Loucy (cell line): ENCODE data around the gene LRRC45.

Experiments
- H2AFZ ChIP-seq: fragments of 200-600 bp; sonication (generic); 2 replicates; pipeline ENCODE4 v1.6.0; 2016; ENCODE audit warnings: antibody characterized with exemption, mild to moderate bottlenecking, low read length, moderate library complexity
- H3F3A ChIP-seq: fragments of 200-600 bp; 2 replicates; pipeline ENCODE4 v1.6.0; 2016; ENCODE audit warnings: antibody characterized with exemption, low read depth, mild to moderate bottlenecking
- H3K27me3 ChIP-seq: fragments of 200-600 bp; sonication (generic); 2 replicates; pipeline ENCODE4 v1.6.1; 2014; ENCODE audit warnings: low read length, mild to moderate bottlenecking; ENCODE audit not compliant: insufficient read depth, poor library complexity, severe bottlenecking
- H3K36me3 ChIP-seq: fragments of 200-600 bp; sonication (generic); 2 replicates; pipeline ENCODE4 v1.6.1; 2016; ENCODE audit warnings: low read length; ENCODE audit not compliant: insufficient read depth
- H3K4me1 ChIP-seq: fragments of 200-600 bp; sonication (generic); 2 replicates; pipeline ENCODE4 v1.5.1; 2014; ENCODE audit warnings: low read length, mild to moderate bottlenecking; ENCODE audit not compliant: insufficient read depth, poor library complexity, severe bottlenecking
- H3K4me2 ChIP-seq: fragments of 200-600 bp; sonication (generic); 2 replicates; pipeline ENCODE4 v1.6.0; 2014; ENCODE audit warnings: antibody characterized with exemption, low read length, low read depth, mild to moderate bottlenecking; ENCODE audit not compliant: poor library complexity, severe bottlenecking
- H3K4me3 ChIP-seq: fragments of 200-600 bp; sonication (generic); 2 replicates; pipeline ENCODE4 v1.5.1; 2014; ENCODE audit warnings: low read length, mild to moderate bottlenecking, mixed read lengths; ENCODE audit not compliant: poor library complexity, severe bottlenecking
- H3K79me2 ChIP-seq: fragments of 200-600 bp; sonication (generic); 2 replicates; pipeline ENCODE4 v1.6.1; 2014; ENCODE audit warnings: low read length; ENCODE audit not compliant: insufficient read depth
- H3K9ac ChIP-seq: fragments of 200-600 bp; sonication (generic); 2 replicates; pipeline ENCODE4 v1.6.0; 2014; ENCODE audit warnings: mild to moderate bottlenecking, low read depth, low read length, moderate library complexity; ENCODE audit not compliant: poor library complexity, severe bottlenecking
- H3K9me2 ChIP-seq: fragments of 200-600 bp; sonication (generic); replicated peaks from 2 replicates; pipeline ENCODE4 v1.6.1; 2016; ENCODE audit warnings: low read depth, low read length, mixed read lengths
- H3K9me3 ChIP-seq: fragments of 200-600 bp; sonication (generic); 2 replicates; pipeline ENCODE4 v1.6.1; 2014; ENCODE audit warnings: mild to moderate bottlenecking, antibody characterized with exemption, low read length, low read depth; ENCODE audit not compliant: insufficient read depth
- H4K20me1 ChIP-seq: fragments of 200-600 bp; sonication (generic); 2 replicates; pipeline ENCODE4 v1.6.0; 2014; ENCODE audit warnings: antibody characterized with exemption, low read length, mild to moderate bottlenecking; ENCODE audit not compliant: insufficient read depth, poor library complexity, severe bottlenecking
- CTCF ChIP-seq: fragments of 200-600 bp; sonication (generic); conservative IDR thresholded peaks from 2 replicates; pipeline ENCODE4 v1.5.1; 2014; ENCODE audit warnings: mild to moderate bottlenecking, antibody characterized with exemption, low read length
- EZH2phosphoT487 ChIP-seq: fragments of 200-600 bp; IDR thresholded peaks from 2 replicates; pipeline ENCODE4 v1.6.1; 2018; ENCODE audit warnings: antibody characterized with exemption, mild to moderate bottlenecking, moderate library complexity, borderline replicate concordance

Gene LRRC45

DNA sequence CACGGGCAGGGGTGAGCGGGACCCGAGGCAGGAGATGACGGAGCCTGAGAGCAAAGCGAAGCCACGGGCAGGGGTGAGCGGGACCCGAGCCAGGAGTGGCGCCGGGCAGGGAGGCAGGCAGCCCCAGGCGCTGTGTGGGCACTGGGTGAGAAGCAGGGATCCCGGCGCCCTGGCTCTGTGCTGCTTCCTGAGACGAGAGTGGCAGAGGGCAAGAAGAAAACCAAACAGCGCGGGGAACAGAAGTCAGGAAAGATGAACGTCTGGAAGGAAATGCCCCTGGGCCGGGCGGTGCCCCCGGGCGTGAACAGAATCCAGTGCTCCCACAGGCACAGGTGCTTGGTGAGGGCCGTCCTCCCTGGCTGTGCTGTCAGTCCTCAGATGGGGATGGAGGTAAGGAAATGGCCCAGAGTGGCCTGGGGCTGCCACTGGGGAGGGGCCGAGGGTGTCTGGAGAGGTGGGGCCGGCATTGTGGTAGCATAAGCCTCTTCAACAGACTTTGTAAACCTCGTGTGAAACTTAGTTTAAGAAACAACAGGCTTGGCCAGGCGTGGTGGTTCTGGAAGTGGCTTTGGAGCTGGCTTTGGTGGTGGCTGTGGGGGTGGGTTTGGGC lies 35.8 kb upstream of the LRRC45 start:
- no peak for TF ChIP-seq CTCF
- TF ChIP-seq EZH2phosphoT487 = no peak
- peaks cover 7% of the 10 kb centered on the region; the same call in 1 of the 2 replicates for H3K36me3 ChIP-seq
- H3K79me2 ChIP-seq = no peaks in the 10 kb centered on the region
- no peaks in the 10 kb centered on the region for H3K27me3 ChIP-seq
- no peaks in the 10 kb centered on the region for H4K20me1 ChIP-seq
- H3K9me2 ChIP-seq = no peaks in the 10 kb centered on the region
- H3K4me1 ChIP-seq = no peaks in the 10 kb centered on the region
- no peaks in the 10 kb centered on the region for H3K9me3 ChIP-seq
- no peaks in the 10 kb centered on the region for H3F3A ChIP-seq
- H2AFZ ChIP-seq = no peak overlapping the region
- no peak overlapping the region for H3K9ac ChIP-seq
- no peak overlapping the region for H3K4me2 ChIP-seq
- H3K4me3 ChIP-seq = no peak overlapping the region

- Histone ChIP-seq H3K9me3 (no peaks in the 10 kb centered on the region), H3K27me3 (no peaks in the 10 kb centered on the region), H3K36me3 (no peaks in the 10 kb centered on the region), H3K4me3 (no peak overlapping the region), H3K9me2 (no peaks in the 10 kb centered on the region), H3K79me2 (no peaks in the 10 kb centered on the region), H3K9ac (no peak overlapping the region), H3K4me2 (no peak overlapping the region), H3F3A (no peaks in the 10 kb centered on the region), H3K4me1 (no peaks in the 10 kb centered on the region), H2AFZ (no peak overlapping the region), H4K20me1 (no peaks in the 10 kb centered on the region)
- TF ChIP-seq CTCF (no peak), EZH2phosphoT487 (no peak)
Observed at GRCh38 chr17:81990836-81991683, 32.0 kb upstream of the LRRC45 start.

DNA sequence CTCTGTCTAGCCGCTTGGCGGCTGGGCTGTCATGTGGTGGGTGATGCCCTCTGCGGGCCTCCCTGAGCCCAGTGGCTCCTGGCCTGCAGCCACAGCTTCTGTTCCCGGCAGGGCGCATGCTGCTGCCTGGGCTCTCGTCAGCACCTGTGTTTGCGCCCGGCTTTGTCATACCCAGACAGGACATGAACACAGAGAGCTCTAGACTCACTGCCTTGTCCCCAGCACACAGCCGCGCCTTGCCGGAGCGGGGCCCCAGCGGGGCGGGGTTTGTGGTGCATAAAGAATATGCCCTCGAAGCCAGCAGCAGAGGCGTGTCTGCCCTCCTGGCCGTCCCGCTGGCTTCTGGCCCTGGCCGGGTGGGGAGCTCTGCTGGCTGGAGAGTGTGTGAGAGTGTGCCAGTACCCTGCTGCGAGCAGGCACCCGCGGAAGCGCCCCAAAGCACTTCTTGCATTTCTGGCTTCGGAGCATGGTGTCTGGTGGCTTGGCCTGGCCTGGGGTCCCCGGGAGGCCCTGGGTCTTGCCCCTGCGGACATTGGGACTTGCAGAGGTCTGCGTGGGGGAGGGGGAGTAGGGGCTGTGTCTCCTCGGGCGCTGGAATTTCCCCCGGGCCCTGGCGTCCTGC lies 31.3 kb upstream of the LRRC45 start:
- no peaks in the 10 kb centered on the region for H3K4me1 ChIP-seq
- H3K9ac ChIP-seq = no peak overlapping the region
- TF ChIP-seq EZH2phosphoT487 (no peak), CTCF (no peak)
- no peaks in the 10 kb centered on the region for H3K9me3 ChIP-seq
- no peaks in the 10 kb centered on the region for H3K79me2 ChIP-seq
- H3F3A ChIP-seq = no peaks in the 10 kb centered on the region
- no peak overlapping the region for H3K4me2 ChIP-seq
- no peak overlapping the region for H3K4me3 ChIP-seq
- H3K9me2 ChIP-seq = no peaks in the 10 kb centered on the region
- H3K36me3 ChIP-seq = no peaks in the 10 kb centered on the region
- H2AFZ ChIP-seq = no peak overlapping the region
- H3K27me3 ChIP-seq = no peaks in the 10 kb centered on the region
- H4K20me1 ChIP-seq = no peaks in the 10 kb centered on the region
